GM18870 (cell line): Measurements from ENCODE around the gene HSD17B11.
"Not testable (repeated sequence)": the region's sequence is repeated elsewhere in the genome, so short reads cannot be mapped to it uniquely, and the experiment has no call there.

Experiments used
- ATAC-seq: cut with Tn5 transposase; IDR thresholded peaks from one replicate; pipeline ENCODE4 v1.9.1; 2021; ENCODE audit warnings: moderate library complexity; ENCODE audit not compliant: unreplicated experiment

Gene HSD17B11

GRCh38 chr4:87310691-87311335 is 80.2 kb downstream of the HSD17B11 start:
- ATAC-seq = no peak

- no peak for ATAC-seq
These were observed 81.4 kb downstream of the HSD17B11 start for GRCh38 chr4:87309625-87310024.

DNA sequence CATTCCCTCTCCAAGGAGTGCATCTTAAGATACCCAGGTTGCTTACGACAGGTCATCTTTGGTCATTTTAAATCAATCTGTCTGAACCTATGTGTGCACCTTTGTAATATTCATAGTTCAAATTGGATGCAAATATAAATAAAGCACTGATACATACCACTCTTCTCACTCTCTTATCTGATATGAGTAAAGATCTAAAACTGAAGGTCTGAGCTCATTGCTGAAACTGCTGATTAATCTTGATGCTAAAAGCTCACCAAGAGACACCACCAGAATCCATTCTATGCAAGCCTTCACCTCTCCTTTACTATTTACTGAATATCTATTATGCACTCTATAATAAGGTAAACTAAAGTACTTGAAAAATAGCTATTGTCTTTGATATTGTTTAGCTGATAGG is 84.9 kb downstream of the HSD17B11 start:
- peak; percentile 69 for ATAC-seq

DNA sequence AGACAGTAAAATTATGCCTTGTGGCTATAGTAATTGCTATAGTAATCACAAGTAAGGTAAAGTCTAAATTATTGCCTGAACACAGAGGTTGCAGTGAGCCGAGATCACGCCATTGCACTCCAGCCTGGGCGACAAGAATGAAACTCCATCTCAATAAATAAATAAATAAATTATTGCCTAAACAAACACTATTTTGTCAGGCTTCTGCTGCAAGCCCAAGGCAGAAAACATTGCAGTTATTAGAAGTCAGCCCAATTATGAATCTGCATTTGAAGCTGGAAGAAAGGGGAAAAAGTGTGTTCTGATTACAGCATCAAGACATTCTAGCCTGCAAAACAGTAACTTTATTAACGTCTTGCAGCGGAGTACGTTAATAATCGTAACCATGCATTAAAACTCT is 85.4 kb downstream of the HSD17B11 start:
- ATAC-seq = no peak

- ATAC-seq = no peak
These were observed 86.1 kb downstream of the HSD17B11 start for GRCh38 chr4:87304745-87305432.

- ATAC-seq = no peak
These were observed 91.1 kb downstream of the HSD17B11 start for GRCh38 chr4:87299898-87300297.

GRCh38 chr4:87298362-87298761 is 92.6 kb downstream of the HSD17B11 start:
- ATAC-seq = no peak

DNA sequence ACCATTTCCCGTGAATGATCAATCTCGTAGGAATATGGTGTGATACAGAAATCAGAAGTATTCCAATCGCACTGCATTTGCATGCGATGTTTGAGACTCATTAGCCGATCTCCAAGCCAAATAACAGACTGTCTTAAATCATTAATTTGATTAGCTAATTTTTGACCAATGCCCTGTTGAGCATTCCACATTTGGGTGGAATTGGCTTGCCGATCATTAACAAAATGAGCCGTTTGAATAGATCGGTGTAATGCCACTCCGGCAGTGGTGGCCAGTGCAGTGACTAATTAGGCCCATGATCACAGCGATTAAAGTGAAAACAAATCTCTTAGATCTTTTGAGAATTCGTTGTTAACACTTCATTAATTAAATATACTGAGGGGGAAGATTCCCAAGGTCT is 96.1 kb downstream of the HSD17B11 start:
- ATAC-seq = not testable (repeated sequence)

GRCh38 chr4:87293889-87294288 is 97.1 kb downstream of the HSD17B11 start:
- ATAC-seq = not testable (repeated sequence)

- no peak for ATAC-seq
These were observed 104.0 kb downstream of the HSD17B11 start for GRCh38 chr4:87286970-87287369.
